SH-SY5Y (cell line): ENCODE results near the gene FYB1.

ENCODE experiments used
- GATA2 ChIP-seq: IDR thresholded peaks from 2 replicates; pipeline ENCODE4 v1.6.1; 2011; ENCODE audit warnings: mild to moderate bottlenecking, low read depth, low read length
- GATA3 ChIP-seq: IDR thresholded peaks from 2 replicates; pipeline ENCODE4 v1.6.1; 2011; ENCODE audit warnings: low read depth, mild to moderate bottlenecking, low read length, moderate library complexity

DNA sequence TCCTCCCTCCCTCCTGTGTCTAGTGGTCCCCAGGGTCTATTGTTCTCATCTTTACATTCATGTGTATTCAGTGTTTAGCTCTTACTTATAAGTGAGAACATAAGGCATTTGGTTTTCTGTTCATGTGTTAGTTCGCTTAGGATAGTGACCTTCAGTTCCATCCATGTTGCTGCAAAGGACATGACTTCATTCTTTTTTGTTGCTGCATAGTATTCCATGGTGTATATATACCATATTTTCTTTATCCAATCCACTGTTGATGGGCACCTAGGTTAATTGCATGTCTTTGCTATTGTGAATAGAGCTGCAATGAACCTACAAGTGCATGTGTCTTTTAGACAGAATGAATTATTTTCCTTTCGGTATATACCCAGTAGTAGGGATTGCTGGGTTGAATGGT, 46.8 kb downstream of the FYB1 start:
- TF ChIP-seq GATA3: no peak
- no peak for TF ChIP-seq GATA2
